ENCODE measurements around the gene RNF38. TPM values are rescaled to one million over a fixed set of nuclear protein-coding genes. Genes with fewer than 3 reads are reported as not detected.

RNF38 gene
- total RNA-seq, 1 donor from 2014 or later, result 16.1 TPM

- Histone ChIP-seq H3K4me1 (no peaks in the 10 kb centered on the region), H3K4me3 (no peak overlapping the region), H3K27ac (no peak overlapping the region), H3K36me3 (no peaks in the 10 kb centered on the region), H3K27me3 (no peaks in the 10 kb centered on the region), H3K9me3 (no peaks in the 10 kb centered on the region)
- DNase-seq (ENCODE audit: low spot score in 2 of 2), result no peak
- TF ChIP-seq, protein P1, sequence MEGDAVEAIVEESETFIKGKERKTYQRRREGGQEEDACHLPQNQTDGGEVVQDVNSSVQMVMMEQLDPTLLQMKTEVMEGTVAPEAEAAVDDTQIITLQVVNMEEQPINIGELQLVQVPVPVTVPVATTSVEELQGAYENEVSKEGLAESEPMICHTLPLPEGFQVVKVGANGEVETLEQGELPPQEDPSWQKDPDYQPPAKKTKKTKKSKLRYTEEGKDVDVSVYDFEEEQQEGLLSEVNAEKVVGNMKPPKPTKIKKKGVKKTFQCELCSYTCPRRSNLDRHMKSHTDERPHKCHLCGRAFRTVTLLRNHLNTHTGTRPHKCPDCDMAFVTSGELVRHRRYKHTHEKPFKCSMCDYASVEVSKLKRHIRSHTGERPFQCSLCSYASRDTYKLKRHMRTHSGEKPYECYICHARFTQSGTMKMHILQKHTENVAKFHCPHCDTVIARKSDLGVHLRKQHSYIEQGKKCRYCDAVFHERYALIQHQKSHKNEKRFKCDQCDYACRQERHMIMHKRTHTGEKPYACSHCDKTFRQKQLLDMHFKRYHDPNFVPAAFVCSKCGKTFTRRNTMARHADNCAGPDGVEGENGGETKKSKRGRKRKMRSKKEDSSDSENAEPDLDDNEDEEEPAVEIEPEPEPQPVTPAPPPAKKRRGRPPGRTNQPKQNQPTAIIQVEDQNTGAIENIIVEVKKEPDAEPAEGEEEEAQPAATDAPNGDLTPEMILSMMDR (IDR thresholded peaks at IDR 0.05), result no peak
- intact Hi-C loops (cut with DNase I), result no loop called here
Measured at GRCh38 chr9:36289836-36290435, 110.1 kb downstream of the RNF38 start.

- H3K27me3 ChIP-seq, result no peaks in the 10 kb centered on the region
- no peak for DNase-seq (ENCODE audit: low spot score in 2 of 2)
- no peak overlapping the region for H3K4me3 ChIP-seq
- no peaks in the 10 kb centered on the region for H3K36me3 ChIP-seq
- H3K4me1 ChIP-seq, result no peaks in the 10 kb centered on the region
- H3K9me3 ChIP-seq, result no peaks in the 10 kb centered on the region
- TF ChIP-seq, protein P1 (IDR thresholded peaks at IDR 0.05), result no peak
- intact Hi-C loops (cut with DNase I), result no loop called here
- no peak overlapping the region for H3K27ac ChIP-seq
Measured at GRCh38 chr9:36288070-36288469, 112.0 kb downstream of the RNF38 start.

Other genes with a start within 250 kb of the RNF38 start
- not detected for gene CCIN, start 230.9 kb downstream of the RNF38 start, total RNA-seq
- gene CLTA, start 209.3 kb downstream of the RNF38 start, total RNA-seq, result 222 TPM
- 7.2 TPM for gene GNE, start 141.8 kb downstream of the RNF38 start, total RNA-seq
- gene MELK, start 172.6 kb upstream of the RNF38 start, total RNA-seq, result not detected